ENCODE results near the gene UBE2E3.

GRCh38 chr2:180991361-180991760 lies 11.0 kb downstream of the UBE2E3 start:
- TF ChIP-seq CTCF (tag by site-specific recombination; IDR thresholded peaks at IDR 0.05) (no peak), PBX3 (CRISPR knock-in tag; IDR thresholded peaks at IDR 0.05) (no peak), KLF17 (tag by site-specific recombination; IDR thresholded peaks at IDR 0.05) (no peak), REST (tag by site-specific recombination; IDR thresholded peaks at IDR 0.05) (no peak), ZNF292 (tag by site-specific recombination; IDR thresholded peaks at IDR 0.05; ENCODE audit: borderline replicate concordance, low read depth) (no peak), KLF16 (tag by site-specific recombination; IDR thresholded peaks at IDR 0.05) (no peak), ZBTB7A (tag by site-specific recombination; IDR thresholded peaks at IDR 0.05; ENCODE audit: low read depth) (no peak), ZBTB11 (tag by site-specific recombination; conservative IDR thresholded peaks at IDR 0.05; ENCODE audit: low read depth) (no peak), ZBTB10 (tag by site-specific recombination; IDR thresholded peaks at IDR 0.05) (no peak)

Data from HEK293 (cell line).